HepG2 (cell line): ENCODE results near the gene ZAR1. TPM values are rescaled to one million over a fixed set of nuclear protein-coding genes. Genes with fewer than 3 reads are reported as not detected.

ENCODE experiments used
- ATAC-seq: fragments of 200-7000 bp; cut with Tn5 transposase; 3 replicates; pipeline ENCODE4 v1.9.1; 2020; ENCODE audit warnings: mild to moderate bottlenecking, moderate library complexity
- BruUV-seq: library from RNA; stranded (reverse); fragments of 400-500 nt; replicated peaks from 2 replicates; lab custom pipeline; 2021; lab: Mats Ljungman, UMichigan
- CTCF ChIA-PET: fragments of 300-600 bp; formaldehyde crosslinking; extraction: SDS; loops from one replicate; lab custom pipeline; 2021; ENCODE audit warnings: low total read pairs, inconsistent platforms, low intra/inter-chr PET ratio; lab: Yijun Ruan, JAX
- POLR2A ChIA-PET: fragments of 350-600 bp; sonication (Branson Sonifier 250); formaldehyde crosslinking; loops from one replicate; lab custom pipeline; 2020; ENCODE audit warnings: antibody characterized with exemption, inconsistent platforms; lab: Yijun Ruan, JAX
- DNase-seq: peaks from one replicate; pipeline ENCODE4 v3.0.0-alpha.2; 2015; ENCODE audit warnings: low spot score
- FAIRE-seq: peaks from 3 replicates; lab custom pipeline; 2011; peaks lifted over from hg19 to GRCh38; lab: Jason Lieb, UNC
- H2AFZ ChIP-seq: one replicate; pipeline ENCODE4 v1.6.1; 2011; ENCODE audit warnings: low read length, inconsistent platforms
- H3K27ac ChIP-seq: fragments of 300-600 bp; 3 replicates; pipeline ENCODE4 v1.8.0; 2011; ENCODE audit warnings: mixed run types, mild to moderate bottlenecking, mixed read lengths, low read length, inconsistent platforms; ENCODE audit not compliant: insufficient read depth; ENCODE audit errors: extremely low read length
- H3K27me3 ChIP-seq, 2 experiments: fragments of 200-600 bp in 1 of 2; 2 replicates in 1 of 2; 3 replicates in 1 of 2; pipeline versions ENCODE4 v1.6.0 to v1.8.0; 2011; ENCODE audit warnings: low read length in 2 of 2, mild to moderate bottlenecking in 2 of 2, moderate library complexity in 2 of 2, inconsistent platforms in 1 of 2; ENCODE audit not compliant: insufficient read depth in 2 of 2, control insufficient read depth in 1 of 2
- H3K36me3 ChIP-seq, 2 experiments: fragments of 200-600 bp in 1 of 2; replicated peaks in 1 of 2; 2 replicates in 1 of 2; 3 replicates in 1 of 2; pipeline versions ENCODE4 v1.5.1 to v1.8.0; 2011; ENCODE audit warnings: low read length in 2 of 2, inconsistent platforms in 1 of 2; ENCODE audit not compliant: insufficient read depth in 2 of 2, control insufficient read depth in 1 of 2
- H3K4me1 ChIP-seq: 2 replicates; pipeline ENCODE4 v1.5.1; 2012; ENCODE audit warnings: low read length, inconsistent platforms; ENCODE audit not compliant: insufficient read depth
- H3K4me2 ChIP-seq: 2 replicates; pipeline ENCODE4 v1.6.0; 2011; ENCODE audit warnings: low read depth, low read length, inconsistent platforms
- H3K4me3 ChIP-seq, 3 experiments: fragments of 200-600 bp in 1 of 3; sonication (generic), shearing (Covaris generic) in 1 of 3; replicated peaks in 1 of 3; 2 replicates each; pipeline ENCODE4 v1.5.1; 2011 to 2016; ENCODE audit warnings: low read length in 3 of 3, inconsistent platforms in 2 of 3, low read depth in 2 of 3, mild to moderate bottlenecking in 2 of 3, control low read depth in 1 of 3, mixed read lengths in 1 of 3; ENCODE audit not compliant: insufficient read depth in 1 of 3
- H3K79me2 ChIP-seq: one replicate; pipeline ENCODE4 v1.6.1; 2011; ENCODE audit warnings: low read length, inconsistent platforms; ENCODE audit not compliant: insufficient read depth
- H3K9ac ChIP-seq: 2 replicates; pipeline ENCODE4 v1.6.0; 2011; ENCODE audit warnings: mild to moderate bottlenecking, low read depth, low read length, inconsistent platforms; ENCODE audit not compliant: insufficient read depth
- H3K9me3 ChIP-seq: 2 replicates; pipeline ENCODE4 v1.5.1; 2012; ENCODE audit warnings: mild to moderate bottlenecking, low read length
- H4K20me1 ChIP-seq: 2 replicates; pipeline ENCODE4 v1.6.0; 2011; ENCODE audit warnings: inconsistent platforms, mild to moderate bottlenecking, low read length, moderate library complexity; ENCODE audit not compliant: insufficient read depth
- ATF3 ChIP-seq: sonication (generic); formaldehyde crosslinking; IDR thresholded peaks from 2 replicates; pipeline ENCODE4 v1.4.0; 2020; ENCODE audit warnings: missing genetic modification reagents
- FUBP1 ChIP-seq: sonication (generic); formaldehyde crosslinking; IDR thresholded peaks from 2 replicates; pipeline ENCODE4 v1.5.1; 2020; ENCODE audit warnings: missing genetic modification reagents, mild to moderate bottlenecking, borderline replicate concordance
- GMEB2 ChIP-seq: IDR thresholded peaks from 2 replicates; pipeline ENCODE4 v1.6.1; 2016; ENCODE audit warnings: missing biosample characterization, missing genetic modification reagents, low read depth
- HNRNPH1 ChIP-seq: fragments of 200-400 bp; formaldehyde crosslinking; optimal IDR thresholded peaks from 2 replicates; pipeline ENCODE3; 2017; ENCODE audit warnings: mild to moderate bottlenecking, low read depth, low read length
- POLR2AphosphoS5 ChIP-seq: IDR thresholded peaks from 2 replicates; pipeline ENCODE4 v1.6.1; 2012; ENCODE audit warnings: low read depth, low read length
- REXO4 ChIP-seq: sonication (generic); formaldehyde crosslinking; IDR thresholded peaks from 2 replicates; pipeline ENCODE4 v1.8.0; 2022; ENCODE audit warnings: missing genetic modification reagents, mild to moderate bottlenecking, borderline replicate concordance
- SAP130 ChIP-seq: IDR thresholded peaks from 2 replicates; pipeline ENCODE4 v1.6.1; 2016; ENCODE audit warnings: low read depth
- TAF1 ChIP-seq: sonication (generic); formaldehyde crosslinking; IDR thresholded peaks from 2 replicates; pipeline ENCODE4 v1.4.0; 2020; ENCODE audit warnings: missing genetic modification reagents
- ZBTB42 ChIP-seq: sonication (generic); formaldehyde crosslinking; IDR thresholded peaks from 2 replicates; pipeline ENCODE4 v1.5.0; 2020; ENCODE audit warnings: mild to moderate bottlenecking, missing genetic modification reagents
- ZNF225 ChIP-seq: sonication (generic); formaldehyde crosslinking; IDR thresholded peaks from 2 replicates; pipeline ENCODE4 v1.4.0; 2020; ENCODE audit warnings: mild to moderate bottlenecking, missing genetic modification reagents
- ZNF598 ChIP-seq: sonication (generic); formaldehyde crosslinking; IDR thresholded peaks from 2 replicates; pipeline ENCODE4 v1.5.1; 2020; ENCODE audit warnings: mild to moderate bottlenecking, missing genetic modification reagents, borderline replicate concordance
- ZNF883 ChIP-seq: sonication (generic); formaldehyde crosslinking; IDR thresholded peaks from 2 replicates; pipeline ENCODE4 v1.5.1; 2020; ENCODE audit warnings: mild to moderate bottlenecking, missing genetic modification reagents; ENCODE audit errors: not compliant biosample characterization
- ZSCAN5A ChIP-seq: sonication (generic); formaldehyde crosslinking; IDR thresholded peaks from 2 replicates; pipeline ENCODE4 v1.8.0; 2022; ENCODE audit warnings: mild to moderate bottlenecking, missing genetic modification reagents, borderline replicate concordance
- WGBS: methylation state at CpG from one replicate; pipeline ENCODE4 v1.1.6; 2017; ENCODE audit warnings: low lambda C conversion rate; 5-methylcytosine and 5-hydroxymethylcytosine counted together
- in situ Hi-C: cut with HindIII; loops from 2 replicates; pipeline ENCODE4 v1.10.0; 2017; ENCODE audit warnings: low pct_unique_long_range_greater_than_20kb; ENCODE audit not compliant: extremely low pct_ligation_motif_present
- intact Hi-C: fragments of 100-400 bp; cut with micrococcal nuclease; formaldehyde crosslinking; loops from one replicate; pipeline ENCODE4 v1.10.0; 2022; ENCODE audit not compliant: unreplicated experiment
- polyA plus RNA-seq, 8 experiments: library from polyadenylated mRNA; depleted of rRNA in 3 of 8; stranded (reverse) in 7 of 8; unstranded in 1 of 8; fragments of >200 nt; fragmentation: Illumina TruSeq in 4 of 8; extraction: Trizol in 4 of 8; gene quantifications; 2 replicates each; pipeline versions ENCODE4 v1.2.1 to v1.2.3, GENCODE V29; 2011 to 2016; ENCODE audit warnings: low read depth in 4 of 8, missing spikeins in 1 of 8, mixed read lengths in 1 of 8; ENCODE audit not compliant: insufficient read depth in 1 of 8
- total RNA-seq, 5 experiments: library from RNA; depleted of rRNA; stranded (reverse); fragments of >200 nt; fragmentation: Illumina TruSeq; extraction: Trizol; gene quantifications; 2 replicates each; pipeline ENCODE4 v1.2.3, GENCODE V29; 2016; ENCODE audit warnings: low read depth in 1 of 5
- TF ChIP-seq, protein P1 (sequence below): fragments of 450-650 bp; IDR thresholded peaks from 2 replicates; pipeline ENCODE4 v1.6.1; 2017

The ZAR1 gene
- total and polyA plus RNA-seq, 2 of the 13 experiments (the other 11 are each of a cell fraction or from before 2014, with no cell fraction given): not detected

GRCh38 chr4:48499551-48500066, 9.6 kb downstream of the ZAR1 start (continued):
- no peak for TF ChIP-seq GMEB2 (CRISPR knock-in tag)
- TF ChIP-seq, protein P1, sequence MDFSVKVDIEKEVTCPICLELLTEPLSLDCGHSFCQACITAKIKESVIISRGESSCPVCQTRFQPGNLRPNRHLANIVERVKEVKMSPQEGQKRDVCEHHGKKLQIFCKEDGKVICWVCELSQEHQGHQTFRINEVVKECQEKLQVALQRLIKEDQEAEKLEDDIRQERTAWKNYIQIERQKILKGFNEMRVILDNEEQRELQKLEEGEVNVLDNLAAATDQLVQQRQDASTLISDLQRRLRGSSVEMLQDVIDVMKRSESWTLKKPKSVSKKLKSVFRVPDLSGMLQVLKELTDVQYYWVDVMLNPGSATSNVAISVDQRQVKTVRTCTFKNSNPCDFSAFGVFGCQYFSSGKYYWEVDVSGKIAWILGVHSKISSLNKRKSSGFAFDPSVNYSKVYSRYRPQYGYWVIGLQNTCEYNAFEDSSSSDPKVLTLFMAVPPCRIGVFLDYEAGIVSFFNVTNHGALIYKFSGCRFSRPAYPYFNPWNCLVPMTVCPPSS: no peak

DNA sequence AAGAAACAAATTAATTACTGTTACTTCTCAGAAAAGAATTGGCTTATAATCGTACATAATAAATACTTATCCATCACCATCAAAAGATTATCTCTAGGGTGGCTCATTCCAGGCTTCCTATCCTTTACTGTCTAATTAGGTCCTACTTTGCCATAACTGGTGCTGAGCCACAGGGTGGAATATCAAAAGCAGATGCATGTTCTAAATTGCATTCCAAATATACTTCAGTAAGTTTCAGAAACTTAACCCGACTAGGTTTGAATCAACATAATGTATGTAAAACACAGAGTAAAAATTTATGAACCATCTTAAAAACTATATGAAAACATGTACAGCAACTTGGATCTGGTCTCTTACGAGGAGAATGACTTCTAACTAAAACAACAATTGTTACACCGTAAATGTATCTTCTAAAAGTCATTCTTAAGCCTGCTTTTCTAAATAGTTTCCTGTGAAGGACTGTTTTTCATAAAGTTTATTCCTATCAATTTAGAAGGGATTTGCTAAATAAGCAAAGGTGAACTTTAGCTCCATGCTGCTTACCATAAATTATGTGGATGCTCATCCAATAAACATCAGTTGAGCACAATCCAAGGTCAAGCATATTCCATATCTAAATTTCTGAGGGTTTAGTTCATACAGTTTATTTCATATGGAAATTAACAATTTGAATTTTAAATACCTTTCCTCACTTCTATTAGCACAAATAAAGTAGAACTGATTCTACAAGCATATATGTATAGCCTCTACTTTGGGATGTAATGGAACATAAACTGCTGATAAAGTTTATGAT, 13.4 kb downstream of the ZAR1 start:
- Histone ChIP-seq H3K4me2 (no peak overlapping the region), H3K27ac (no peak overlapping the region), H3K4me1 (no peaks in the 10 kb centered on the region), H3K27me3 (no peaks in the 10 kb centered on the region), H3K9me3 (no peaks in the 10 kb centered on the region), H3K79me2 (no peaks in the 10 kb centered on the region), H4K20me1 (no peaks in the 10 kb centered on the region), H3K9ac (no peak overlapping the region), H3K4me3 (no peak overlapping the region), H2AFZ (no peak overlapping the region), H3K36me3 (peaks cover 0 to 6% of the 10 kb centered on the region in 2 experiments; a peak in 1 of 5 replicates)
- intact Hi-C loops (no loop called here), in situ Hi-C loops (no loop called here)
- ATAC-seq (no peak), FAIRE-seq (no peak), DNase-seq (no peak)
- BruUV-seq: no TSS peak
- CTCF ChIA-PET: no interaction called here
- POLR2A ChIA-PET: no interaction called here
- WGBS: 73% methylated on average over 4 of the region's 4 CpGs
- TF ChIP-seq POLR2AphosphoS5: no peak
- no peak for TF ChIP-seq ZBTB42
- TF ChIP-seq ZNF225: no peak
- no peak for TF ChIP-seq ZSCAN5A
- no peak for TF ChIP-seq ZNF883 (CRISPR knock-in tag)
- no peak for TF ChIP-seq ATF3 (CRISPR knock-in tag)
- no peak for TF ChIP-seq REXO4 (CRISPR knock-in tag)
- TF ChIP-seq TAF1 (CRISPR knock-in tag): no peak
- TF ChIP-seq SAP130 (CRISPR knock-in tag): no peak
- no peak for TF ChIP-seq ZNF598 (CRISPR knock-in tag)
- TF ChIP-seq FUBP1 (CRISPR knock-in tag): no peak
- no peak for TF ChIP-seq HNRNPH1
- TF ChIP-seq, all 625 proteins: peak for 0
